Lower lobe of right lung (tissue), 2 donors: Measurements from ENCODE around the gene DOCK3. TPM values are rescaled to one million over a fixed set of nuclear protein-coding genes. Genes with fewer than 3 reads are reported as not detected.
"Not testable (repeated sequence)": the region's sequence is repeated elsewhere in the genome, so short reads cannot be mapped to it uniquely, and the experiment has no call there.

Source experiments
- ATAC-seq, 2 donors: fragments of 200-7000 bp; cut with Tn5 transposase; one replicate each; pipeline ENCODE4 v1.9.1; 2020 to 2022; ENCODE audit warnings: mild to moderate bottlenecking in 2 of 2, moderate library complexity in 2 of 2
- DNase-seq: peaks from one replicate; pipeline ENCODE4 v3.0.0-alpha.2; 2020
- H3K27ac ChIP-seq: fragments of 200-600 bp; one replicate; pipeline ENCODE4 v1.8.0; 2022
- H3K27me3 ChIP-seq: fragments of 200-600 bp; one replicate; pipeline ENCODE4 v1.8.0; 2022; ENCODE audit warnings: low read depth
- H3K36me3 ChIP-seq: fragments of 200-600 bp; one replicate; pipeline ENCODE4 v1.8.0; 2022; ENCODE audit warnings: mild to moderate bottlenecking
- H3K4me1 ChIP-seq: fragments of 200-600 bp; one replicate; pipeline ENCODE4 v1.8.0; 2022
- H3K4me3 ChIP-seq: fragments of 200-600 bp; one replicate; pipeline ENCODE4 v1.8.0; 2022; ENCODE audit warnings: mild to moderate bottlenecking
- H3K9me3 ChIP-seq: fragments of 200-600 bp; one replicate; pipeline ENCODE4 v1.8.0; 2022
- CTCF ChIP-seq: fragments of 200-600 bp; IDR thresholded peaks from one replicate; pipeline ENCODE4 v1.8.0; 2022; ENCODE audit warnings: antibody characterized with exemption, mild to moderate bottlenecking
- intact Hi-C: fragments of 100-400 bp; cut with DNase I; formaldehyde crosslinking; loops from one replicate; pipeline ENCODE4 v1.11.0; 2022
- total RNA-seq: library from RNA; stranded (reverse); fragmentation: NEBNext Ultra II Directional; extraction: Animal tissue kit (Norgen Biotek cat#: 25700); gene quantifications from one replicate; pipeline ENCODE4 v1.2.1, GENCODE V29; 2021
- donor health status: DM: no; HTN: yes; CAD: no; lungs with severe emphysema.

The DOCK3 gene
- total RNA-seq, 1 donor from 2014 or later: 1.5 TPM

- peak in 1 of 2 donors; percentile 5 for ATAC-seq
- no peak for TF ChIP-seq CTCF
- no peaks in the 10 kb centered on the region for H3K27me3 ChIP-seq
- intact Hi-C loops: no loop called here
- peaks cover 6% of the 10 kb centered on the region for H3K4me1 ChIP-seq
- H3K9me3 ChIP-seq: no peaks in the 10 kb centered on the region
- DNase-seq: no peak
- H3K36me3 ChIP-seq: no peaks in the 10 kb centered on the region
- no peak overlapping the region for H3K4me3 ChIP-seq
- no peak overlapping the region for H3K27ac ChIP-seq
Observed at GRCh38 chr3:50662408-50662807, 12.3 kb upstream of the DOCK3 start.

GRCh38 chr3:50665081-50665840, 9.5 kb upstream of the DOCK3 start:
- Histone ChIP-seq H3K4me3 (no peak overlapping the region), H3K27me3 (no peaks in the 10 kb centered on the region), H3K9me3 (no peaks in the 10 kb centered on the region), H3K4me1 (peaks cover 6% of the 10 kb centered on the region), H3K36me3 (no peaks in the 10 kb centered on the region), H3K27ac (no peak overlapping the region)
- ATAC-seq: peak; percentile 36 to 47
- no peak for TF ChIP-seq CTCF
- intact Hi-C loops: no loop called here
- no peak for DNase-seq

DNA sequence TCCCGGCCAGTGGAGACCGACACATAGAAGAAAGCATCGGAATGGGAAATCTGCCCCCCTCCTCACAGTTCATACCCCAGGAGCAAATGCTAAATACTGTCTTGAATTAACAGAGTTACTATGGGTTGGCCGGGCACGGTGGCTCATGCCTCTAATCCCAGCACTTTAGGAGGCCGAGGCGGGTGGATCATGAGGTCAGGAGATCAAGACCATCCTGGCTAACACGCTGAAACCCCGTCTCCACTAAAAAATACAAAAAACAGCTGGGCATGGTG, 8.9 kb upstream of the DOCK3 start:
- H3K36me3 ChIP-seq, H3K4me1 ChIP-seq, H3K27ac ChIP-seq, ATAC-seq, H3K27me3 ChIP-seq, H3K4me3 ChIP-seq, DNase-seq, intact Hi-C loops, H3K9me3 ChIP-seq: not testable (repeated sequence)

GRCh38 chr3:50666837-50667236, 7.9 kb upstream of the DOCK3 start:
- peaks cover 6% of the 10 kb centered on the region for H3K4me1 ChIP-seq
- no peak for TF ChIP-seq CTCF
- H3K27me3 ChIP-seq: no peaks in the 10 kb centered on the region
- ATAC-seq (no peak), DNase-seq (no peak)
- intact Hi-C loops: no loop called here
- no peaks in the 10 kb centered on the region for H3K9me3 ChIP-seq
- H3K27ac ChIP-seq: no peak overlapping the region
- no peaks in the 10 kb centered on the region for H3K36me3 ChIP-seq
- H3K4me3 ChIP-seq: no peak overlapping the region

GRCh38 chr3:50671331-50671730, 3.4 kb upstream of the DOCK3 start:
- intact Hi-C loops: no loop called here
- Histone ChIP-seq H3K27ac (no peak overlapping the region), H3K36me3 (no peaks in the 10 kb centered on the region), H3K9me3 (no peaks in the 10 kb centered on the region), H3K4me3 (no peak overlapping the region), H3K27me3 (peaks cover 21% of the 10 kb centered on the region), H3K4me1 (peaks cover 4% of the 10 kb centered on the region)
- TF ChIP-seq CTCF: no peak
- ATAC-seq (peak; percentile 31 to 64), DNase-seq (no peak)

DNA sequence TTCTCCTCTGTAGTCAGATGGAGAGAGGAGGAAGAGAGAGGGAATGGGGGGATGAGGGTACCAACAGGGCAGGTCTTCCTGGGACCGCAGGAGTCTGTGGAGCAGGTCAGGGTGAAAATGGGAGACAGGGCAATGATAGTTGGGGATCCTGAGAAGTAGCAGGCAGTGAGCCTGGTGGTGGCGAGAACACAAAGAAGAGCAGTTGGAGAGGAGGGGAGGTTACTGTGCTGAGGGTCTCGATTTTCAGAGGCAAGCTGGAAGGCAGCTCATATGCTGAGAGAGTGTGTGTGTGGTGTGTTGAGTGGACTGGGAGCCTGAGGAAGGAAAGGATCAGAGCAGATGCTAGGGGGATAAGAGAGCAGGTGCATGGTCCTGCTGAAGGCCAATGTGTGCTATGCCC, 2.1 kb upstream of the DOCK3 start:
- no peaks in the 10 kb centered on the region for H3K9me3 ChIP-seq
- H3K27me3 ChIP-seq: peaks cover 34% of the 10 kb centered on the region
- H3K36me3 ChIP-seq: no peaks in the 10 kb centered on the region
- TF ChIP-seq CTCF: no peak
- no peak overlapping the region for H3K4me3 ChIP-seq
- no peak for ATAC-seq
- intact Hi-C loops: no loop called here
- H3K4me1 ChIP-seq: peaks cover 4% of the 10 kb centered on the region
- DNase-seq: no peak
- no peak overlapping the region for H3K27ac ChIP-seq
